Ramos (cell line): ENCODE results near the gene PFAS.

ENCODE experiments used
- in situ Hi-C: fragments of 300-500 bp; cut with MboI; formaldehyde crosslinking; loops from one replicate; pipeline ENCODE4 v1.14.3; 2022; ENCODE audit warnings: low sequenced_read_pairs; ENCODE audit not compliant: unreplicated experiment

PFAS gene

DNA sequence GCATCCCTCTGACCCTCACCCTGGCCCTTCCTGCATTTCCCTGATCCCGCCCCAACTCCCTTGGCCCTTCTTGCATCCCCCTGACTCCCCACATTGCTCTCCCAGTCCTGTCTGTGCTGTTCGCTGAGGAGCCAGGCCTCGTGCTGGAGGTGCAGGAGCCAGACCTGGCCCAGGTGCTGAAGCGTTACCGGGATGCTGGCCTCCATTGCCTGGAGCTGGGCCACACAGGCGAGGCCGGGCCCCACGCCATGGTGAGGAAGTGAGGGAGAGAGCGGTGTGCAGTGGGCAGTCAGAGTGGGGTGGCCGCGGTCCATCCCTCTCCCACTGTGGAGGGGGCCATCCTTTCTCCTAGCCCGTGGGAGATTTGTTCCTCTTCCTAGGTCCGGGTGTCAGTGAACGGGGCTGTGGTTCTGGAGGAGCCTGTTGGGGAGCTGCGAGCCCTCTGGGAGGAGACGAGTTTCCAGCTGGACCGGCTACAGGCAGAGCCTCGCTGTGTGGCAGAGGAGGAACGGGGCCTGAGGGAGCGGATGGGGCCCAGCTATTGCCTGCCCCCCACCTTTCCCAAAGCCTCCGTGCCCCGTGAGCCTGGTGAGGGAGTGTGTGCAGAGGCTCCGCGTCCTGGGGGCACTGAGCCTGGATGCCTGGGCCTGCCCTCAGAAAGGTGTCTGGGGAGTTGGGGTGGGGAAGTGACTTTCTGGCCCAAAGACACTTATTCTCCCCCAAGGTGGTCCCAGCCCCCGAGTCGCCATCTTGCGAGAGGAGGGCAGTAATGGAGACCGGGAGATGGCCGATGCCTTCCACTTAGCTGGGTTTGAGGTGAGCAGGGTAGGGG, 17.8 kb downstream of the PFAS start:
- in situ Hi-C loops: no loop called here

DNA sequence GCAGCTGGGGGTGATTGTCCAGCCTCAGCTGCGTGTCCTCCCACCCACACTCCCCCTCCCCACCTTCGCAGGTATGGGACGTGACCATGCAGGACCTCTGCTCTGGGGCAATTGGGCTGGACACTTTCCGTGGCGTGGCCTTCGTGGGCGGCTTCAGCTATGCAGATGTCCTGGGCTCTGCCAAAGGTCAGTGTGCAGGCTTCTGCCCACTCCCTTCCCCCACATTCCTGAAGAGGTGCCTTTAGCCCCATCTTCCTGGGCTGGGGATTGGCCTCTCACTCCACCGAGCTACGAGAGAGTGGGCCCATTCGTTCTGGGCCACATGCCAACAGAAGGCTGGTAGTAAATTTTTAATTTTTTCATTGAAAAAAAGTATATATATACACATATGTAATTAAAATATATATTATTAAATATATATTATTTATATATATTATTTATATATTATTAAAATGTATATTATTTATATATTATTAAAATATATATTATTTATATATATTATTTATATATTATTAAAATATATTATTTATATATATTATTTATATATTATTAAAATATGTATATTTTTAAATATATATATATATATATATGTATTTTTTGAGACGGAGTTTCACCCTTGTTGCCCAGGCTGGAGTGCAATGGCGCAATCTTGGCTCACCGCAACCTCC, 18.5 kb downstream of the PFAS start:
- in situ Hi-C loops: no loop called here

DNA sequence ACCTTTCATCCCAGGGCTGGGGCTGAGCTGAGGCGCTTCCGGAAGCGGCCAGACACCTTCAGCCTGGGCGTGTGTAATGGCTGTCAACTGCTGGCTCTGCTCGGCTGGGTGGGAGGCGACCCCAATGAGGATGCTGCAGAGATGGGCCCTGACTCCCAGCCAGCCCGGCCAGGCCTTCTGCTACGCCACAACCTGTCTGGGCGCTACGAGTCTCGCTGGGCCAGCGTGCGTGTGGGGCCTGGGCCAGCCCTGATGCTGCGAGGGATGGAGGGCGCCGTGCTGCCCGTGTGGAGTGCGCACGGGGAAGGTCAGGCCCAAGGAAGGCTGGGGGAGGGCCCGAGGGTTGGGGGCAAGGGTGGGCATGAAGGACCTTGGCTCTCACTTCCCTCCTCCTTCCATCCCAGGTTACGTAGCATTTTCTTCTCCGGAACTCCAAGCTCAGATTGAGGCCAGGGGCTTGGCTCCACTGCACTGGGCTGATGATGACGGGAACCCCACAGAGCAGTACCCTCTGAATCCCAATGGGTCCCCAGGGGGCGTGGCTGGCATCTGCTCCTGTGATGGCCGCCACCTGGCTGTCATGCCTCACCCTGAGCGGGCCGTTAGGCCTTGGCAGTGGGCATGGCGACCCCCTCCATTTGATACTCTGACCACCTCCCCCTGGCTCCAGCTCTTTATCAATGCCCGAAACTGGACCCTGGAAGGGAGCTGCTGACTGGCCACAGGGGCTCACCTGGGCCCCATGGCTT, 19.6 kb downstream of the PFAS start:
- in situ Hi-C loops: no loop called here

DNA sequence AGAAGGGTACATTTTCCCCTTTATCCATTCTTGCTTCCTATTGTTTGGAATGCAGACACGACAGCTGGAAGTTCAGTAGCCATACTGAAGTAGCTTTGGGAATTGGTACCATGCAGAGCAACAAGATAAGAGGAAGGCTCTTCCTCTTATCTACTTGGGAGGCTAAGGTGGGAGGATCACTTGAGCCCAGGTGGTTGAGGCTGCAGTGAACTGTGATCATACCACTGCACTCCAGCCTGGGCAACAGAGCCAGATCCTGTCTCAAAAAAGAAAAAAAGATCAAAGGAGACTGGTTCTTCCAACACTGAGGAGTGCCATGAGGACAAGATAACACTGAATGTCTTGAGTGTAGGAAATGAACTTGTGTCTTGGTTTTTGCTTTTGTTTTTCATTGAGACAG, 23.3 kb downstream of the PFAS start:
- in situ Hi-C loops: no loop called here

DNA sequence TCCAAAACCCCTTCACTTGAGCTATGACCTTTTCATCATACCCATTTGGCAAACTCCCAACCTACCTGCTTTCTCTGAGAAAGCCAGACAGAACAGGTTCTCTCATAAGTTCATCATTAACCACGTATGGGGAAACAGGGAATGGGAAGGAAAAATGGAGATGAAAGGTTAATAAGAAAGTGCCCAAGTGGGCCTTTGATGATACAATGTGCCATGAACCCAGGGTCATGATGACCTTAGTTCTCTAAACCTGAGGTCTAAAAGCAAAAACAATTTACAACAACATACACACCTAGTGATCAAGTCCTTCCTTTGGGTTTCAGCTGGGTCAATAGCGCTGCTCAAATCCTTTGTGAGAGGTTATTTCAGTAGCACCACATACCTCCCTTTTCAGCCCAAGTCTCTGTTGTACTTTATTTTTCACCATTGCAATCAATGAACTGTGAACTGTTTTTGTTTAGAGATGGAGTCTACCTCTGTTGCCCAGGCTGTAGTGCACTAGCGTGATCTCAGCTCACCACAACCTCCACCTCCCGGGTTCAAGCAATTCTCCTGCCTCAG, 24.9 kb downstream of the PFAS start:
- in situ Hi-C loops: no loop called here

DNA sequence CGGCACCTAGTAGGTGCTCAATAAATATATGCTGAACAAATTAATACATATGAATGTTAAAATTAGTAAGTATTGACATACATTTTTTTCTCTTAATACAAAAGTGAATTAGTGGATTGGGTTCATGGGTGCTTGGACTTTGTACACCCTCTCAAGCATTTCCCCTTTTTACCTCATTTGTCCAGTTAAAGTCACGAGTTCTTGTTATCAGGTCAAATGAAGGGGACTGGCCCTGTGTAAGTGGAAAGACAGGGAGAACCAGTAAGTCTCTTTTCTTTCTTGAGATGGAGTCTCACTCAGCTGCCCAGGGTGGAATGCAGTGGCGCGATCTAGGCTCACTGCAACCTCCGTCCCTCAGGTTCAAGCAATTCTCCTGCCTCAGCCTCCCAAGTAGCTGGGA, 25.7 kb downstream of the PFAS start:
- in situ Hi-C loops: no loop called here

DNA sequence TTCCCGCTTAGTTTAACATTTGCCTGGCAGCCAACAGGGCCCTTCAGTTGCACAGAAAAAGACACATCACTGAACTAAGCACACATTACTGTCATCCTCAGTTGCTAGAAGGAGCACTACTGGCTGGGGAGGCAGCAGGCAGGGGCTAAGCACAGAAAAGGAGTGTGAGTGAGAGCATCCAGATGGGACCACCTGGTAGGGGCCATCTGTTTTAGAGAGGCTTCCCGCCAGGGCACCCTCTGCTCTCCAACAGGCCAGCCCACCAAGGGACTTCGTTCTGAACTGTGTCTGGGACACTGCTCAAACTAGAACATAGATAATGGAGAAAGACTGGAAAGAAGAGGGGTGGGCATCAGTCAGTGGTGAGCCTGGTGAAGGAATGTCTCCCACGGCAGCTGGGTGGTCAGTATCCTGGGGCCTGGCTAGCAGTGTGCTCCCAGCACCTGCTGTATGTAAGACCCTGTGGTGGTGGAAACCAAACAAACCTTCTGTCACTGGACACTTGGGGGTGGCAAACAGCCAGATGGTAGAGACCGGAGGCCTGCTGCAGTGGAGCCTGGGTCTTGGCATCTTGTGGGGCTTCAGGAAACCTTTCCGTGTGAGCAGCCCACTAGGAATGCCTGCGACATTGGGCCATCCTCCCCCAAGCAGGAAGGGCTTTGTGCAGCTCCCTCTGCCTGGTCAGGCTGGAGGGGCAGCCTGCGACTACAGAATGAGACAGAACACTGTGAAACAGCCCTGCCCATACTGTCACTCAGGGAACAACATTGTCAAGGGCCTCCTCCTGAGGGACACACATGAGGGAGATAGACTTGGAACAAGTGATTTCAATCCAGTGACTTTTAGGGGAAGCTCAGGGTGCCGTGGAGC, 26.6 kb downstream of the PFAS start:
- in situ Hi-C loops: no loop called here

DNA sequence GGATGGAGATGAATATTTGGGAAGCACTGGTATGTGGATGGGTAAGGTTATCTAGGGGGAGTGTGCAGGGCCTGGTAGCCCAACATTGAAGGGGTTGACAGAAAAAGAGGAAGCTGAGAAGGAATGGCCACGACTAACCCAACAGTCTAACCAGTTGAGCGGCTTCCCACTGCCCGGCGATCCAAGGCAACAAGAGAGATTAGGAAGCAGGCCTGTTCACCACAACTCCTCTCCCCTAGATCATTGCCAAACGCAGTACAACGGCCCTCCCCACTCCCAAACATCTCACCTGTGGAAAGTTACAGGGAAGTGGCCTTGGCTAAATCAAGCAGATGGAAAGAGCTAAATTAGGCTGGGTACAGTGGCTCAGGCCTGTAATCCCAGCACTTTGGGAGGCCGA, 28.2 kb downstream of the PFAS start:
- in situ Hi-C loops: no loop called here

DNA sequence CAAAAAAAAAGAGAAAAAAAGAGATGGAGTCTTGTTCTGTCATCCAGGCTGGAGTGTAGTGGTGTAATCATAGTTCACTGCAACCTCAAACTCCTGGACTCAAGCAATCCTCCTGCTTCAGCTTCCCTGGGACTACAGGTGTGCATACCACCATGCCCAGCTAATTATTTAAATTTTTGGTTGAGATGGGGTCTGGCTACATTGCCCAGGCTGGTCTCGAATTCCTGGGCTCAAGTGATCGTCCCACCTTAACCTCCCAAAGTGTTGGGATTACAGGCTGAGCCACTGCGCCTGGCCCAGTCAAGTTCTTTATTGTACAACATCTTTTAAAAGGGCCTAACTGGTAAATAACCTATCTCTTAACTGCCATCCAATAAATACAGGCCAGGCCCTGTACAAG, 33.3 kb downstream of the PFAS start:
- in situ Hi-C loops: no loop called here

DNA sequence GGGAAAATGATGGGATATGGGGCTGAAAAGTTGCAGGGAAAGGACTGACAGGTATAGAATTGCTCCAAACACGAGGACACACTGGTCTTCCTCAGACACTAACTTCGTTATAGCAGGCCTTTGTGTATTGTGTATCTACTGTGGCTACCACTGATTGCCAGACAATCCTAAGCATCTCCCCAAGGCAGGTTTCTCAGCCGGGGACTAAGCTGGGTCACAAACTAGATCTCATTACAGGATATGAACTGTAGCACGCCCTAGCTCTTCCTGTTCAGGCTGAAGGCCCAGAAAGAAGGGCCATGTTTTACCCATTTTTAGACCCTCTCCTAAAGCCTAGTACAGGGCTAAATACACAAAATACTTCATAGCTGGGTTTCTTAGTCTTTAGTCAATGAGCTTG, 34.3 kb downstream of the PFAS start:
- in situ Hi-C loops: no loop called here

DNA sequence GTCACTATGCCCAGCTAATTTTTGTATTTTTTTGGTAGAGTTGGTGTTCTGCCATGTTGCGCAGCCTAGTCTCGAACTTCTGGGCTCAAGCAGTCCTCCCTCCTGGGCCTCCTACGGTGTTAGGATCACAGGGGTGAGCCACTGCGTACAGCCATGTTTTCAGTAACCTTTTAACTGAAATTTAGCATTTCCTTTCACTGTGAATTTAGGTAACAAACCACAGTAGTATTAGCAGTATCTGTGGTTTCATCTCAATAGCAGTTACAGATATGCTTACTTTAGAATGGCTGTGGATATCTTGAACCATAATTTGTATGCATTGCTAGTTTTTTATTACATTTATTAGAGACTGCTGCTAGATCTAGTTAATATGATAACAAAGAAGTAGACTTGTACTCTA, 35.0 kb downstream of the PFAS start:
- in situ Hi-C loops: no loop called here

DNA sequence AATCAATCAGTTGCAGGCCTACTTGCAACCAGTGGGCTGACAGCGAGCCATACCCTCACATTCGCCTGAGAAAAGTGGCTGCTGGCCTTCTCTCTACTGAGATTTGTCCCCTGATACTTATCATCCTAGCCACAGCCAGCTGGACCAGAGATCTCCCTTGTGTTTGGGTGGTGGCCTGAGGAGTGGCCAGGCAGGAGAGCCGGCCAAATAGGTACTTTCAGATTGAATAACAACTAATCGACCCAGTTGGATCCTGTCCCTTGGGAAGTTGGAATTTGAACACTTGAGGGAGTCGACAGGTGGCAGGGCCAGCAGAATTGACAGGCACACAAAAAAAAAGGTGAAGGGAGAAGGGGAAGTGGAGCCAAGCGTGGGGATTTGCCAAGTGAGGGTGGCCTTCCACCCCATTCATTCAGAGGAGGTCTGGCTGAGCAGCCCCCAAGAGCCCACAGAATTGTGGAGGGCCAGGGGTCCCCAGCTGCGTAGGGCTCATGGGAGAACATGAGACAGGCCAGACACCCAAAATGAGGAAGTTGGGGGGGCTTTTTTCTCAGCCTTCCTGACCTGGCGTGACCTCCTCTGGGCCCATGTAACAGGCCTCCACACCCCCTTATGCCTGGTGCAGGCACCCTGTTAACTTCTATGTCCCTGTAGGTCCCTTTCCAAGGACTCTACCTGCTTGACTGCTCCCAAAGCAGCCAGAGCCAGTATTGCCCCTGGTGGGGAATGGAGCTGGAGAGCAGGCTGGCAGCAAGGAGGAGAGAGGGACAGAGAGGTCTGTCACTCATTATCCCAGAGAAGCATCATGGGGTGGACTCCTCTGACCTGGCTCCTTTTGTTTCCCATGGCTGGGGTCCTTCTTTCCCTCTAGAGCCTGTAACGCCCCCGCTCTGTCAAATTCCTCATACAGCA, 36.4 kb downstream of the PFAS start:
- in situ Hi-C loops: no loop called here

DNA sequence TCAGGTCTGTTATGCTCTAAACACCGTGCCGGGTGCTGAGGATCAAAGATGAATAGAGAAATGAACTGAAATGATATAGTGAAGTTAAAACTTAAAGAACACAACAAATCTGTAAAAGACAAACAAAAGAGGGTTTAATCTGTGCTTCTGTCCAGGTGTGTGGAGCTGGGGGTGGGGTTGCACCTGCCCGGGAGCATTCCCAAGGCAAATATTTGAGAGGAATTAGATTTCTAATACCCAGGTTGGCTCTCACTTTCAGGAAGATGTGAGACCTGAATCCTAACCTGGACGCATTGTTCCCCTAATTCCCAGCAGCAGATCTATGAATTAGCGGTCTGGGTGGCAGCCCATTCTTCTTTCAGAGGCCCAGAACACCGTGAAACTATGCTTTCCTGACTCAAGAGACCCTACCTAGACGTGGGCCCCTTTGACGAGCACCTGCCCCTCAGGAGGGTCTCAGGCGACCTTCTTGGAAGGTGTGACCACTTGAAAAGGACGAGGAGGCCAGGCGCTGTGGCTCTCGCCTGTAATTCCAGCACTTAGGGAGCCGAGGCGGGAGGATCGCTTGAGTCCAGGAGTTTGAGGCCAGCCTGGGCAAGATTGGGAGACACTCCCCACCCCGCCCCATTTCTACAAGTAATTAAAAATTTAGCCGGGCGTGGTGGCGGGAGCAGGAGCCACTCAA, 38.7 kb downstream of the PFAS start:
- in situ Hi-C loops: no loop called here

DNA sequence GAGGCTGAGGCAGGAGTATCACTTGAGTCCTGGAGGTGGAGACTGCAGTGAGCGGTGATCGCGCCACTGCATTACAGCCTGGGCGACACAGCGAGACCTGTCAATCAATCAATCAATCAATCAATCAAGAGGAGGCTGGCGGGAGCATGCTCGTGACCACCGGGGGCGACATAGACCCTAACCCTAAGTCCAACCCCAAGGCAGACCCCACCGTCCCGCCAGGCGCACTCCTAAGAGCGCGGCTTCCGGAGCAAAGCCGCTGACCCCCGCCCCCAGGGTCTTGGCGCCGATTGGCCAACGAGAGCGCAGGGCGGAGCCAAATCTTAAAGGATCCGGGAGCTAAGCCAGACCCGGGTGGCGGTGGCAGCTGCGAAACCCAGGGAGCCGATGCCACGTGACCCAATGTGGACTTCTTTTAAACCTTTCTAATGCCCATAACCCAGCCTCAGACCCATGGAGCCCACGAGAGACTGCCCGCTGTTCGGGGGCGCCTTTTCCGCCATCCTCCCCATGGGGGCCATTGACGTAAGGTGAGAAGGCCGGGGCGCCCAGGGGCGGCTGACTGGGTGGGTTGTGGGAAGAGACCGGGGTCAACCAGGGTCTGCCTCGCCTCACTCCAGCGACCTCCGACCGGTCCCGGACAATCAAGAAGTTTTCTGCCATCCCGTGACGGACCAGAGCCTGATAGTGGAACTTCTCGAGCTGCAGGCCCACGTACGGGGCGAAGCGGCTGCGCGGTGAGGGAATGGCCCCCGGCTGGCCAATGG, 39.4 kb downstream of the PFAS start, which contains the start of gene RANGRF:
RANGRF (plus strand) TSS at position 335 of the 767 bp plus-strand sequence; CDS start at position 454, 119 bp downstream.
- in situ Hi-C loops: no loop called here

DNA sequence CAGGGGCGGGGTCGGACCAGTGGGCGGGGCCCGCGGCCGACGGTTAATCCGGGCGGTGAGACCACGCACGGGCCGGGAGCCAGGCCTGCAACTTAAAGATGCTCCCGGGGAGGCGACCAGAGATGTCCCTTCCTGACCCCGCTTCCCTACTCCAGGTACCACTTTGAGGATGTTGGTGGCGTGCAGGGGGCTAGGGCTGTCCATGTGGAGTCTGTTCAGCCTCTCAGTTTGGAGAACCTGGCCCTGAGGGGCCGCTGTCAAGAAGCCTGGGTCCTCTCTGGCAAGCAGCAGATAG, 40.0 kb downstream of the PFAS start:
- in situ Hi-C loops: no loop called here

DNA sequence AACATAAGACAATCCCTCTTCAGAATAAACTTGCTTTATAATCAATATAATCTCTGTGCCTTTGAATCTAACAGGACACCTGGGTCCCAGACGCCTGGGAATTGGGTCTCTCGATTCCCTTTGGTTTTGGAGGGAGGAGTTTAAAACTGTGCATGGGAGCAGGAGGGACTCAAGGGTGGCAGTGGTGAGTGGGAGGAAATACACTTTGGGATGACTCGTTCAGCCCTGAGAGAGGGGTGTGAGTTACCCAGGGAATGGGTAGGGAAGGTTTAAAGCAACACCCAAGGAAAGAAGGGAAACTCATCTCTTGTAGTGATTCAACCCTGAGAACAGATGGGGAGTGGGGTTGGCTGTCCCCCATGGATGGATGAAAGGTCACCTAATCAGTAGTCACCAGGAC, 41.0 kb downstream of the PFAS start:
- in situ Hi-C loops: no loop called here

DNA sequence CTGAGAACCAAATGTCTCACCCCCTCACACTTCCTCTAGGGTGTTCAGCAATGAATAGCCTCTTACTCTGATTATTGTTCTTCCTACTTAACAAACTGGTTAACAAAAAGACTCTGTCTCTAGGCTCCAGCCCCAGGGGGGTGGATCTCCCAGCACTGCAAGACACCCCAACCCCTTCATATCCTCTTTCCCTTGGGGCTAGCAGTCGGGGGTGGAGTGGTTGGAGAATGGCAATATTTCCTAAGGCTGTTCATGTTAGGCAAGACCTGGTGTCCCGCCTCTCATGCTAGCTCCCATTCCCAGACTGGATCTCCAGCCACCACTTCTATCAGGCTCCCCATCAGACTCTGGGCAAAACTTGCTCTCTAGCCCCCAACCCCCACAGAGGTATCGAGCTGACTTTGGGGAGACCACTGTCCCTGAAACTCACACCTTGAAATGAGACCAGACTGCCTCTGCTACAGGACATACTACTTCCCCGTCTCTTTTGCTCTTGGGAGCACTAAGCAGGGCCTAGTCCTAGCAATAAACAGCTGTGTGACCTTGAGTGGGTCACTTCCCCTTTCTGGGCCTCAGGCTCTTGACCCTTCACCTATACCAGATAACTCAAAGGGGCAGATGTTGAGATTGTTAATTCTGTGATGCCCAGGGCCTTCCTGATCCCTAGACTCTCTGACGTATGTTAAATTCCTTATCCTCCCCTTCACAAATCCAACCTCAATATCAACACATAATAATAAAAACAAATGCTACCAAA, 43.7 kb downstream of the PFAS start:
- in situ Hi-C loops: no loop called here
